OCI-LY7 (cell line): Measurements from ENCODE around the gene RPSA.

Source experiments
- CTCF ChIP-seq: fragments of 200-600 bp; sonication (generic); conservative IDR thresholded peaks from 2 replicates; pipeline ENCODE4 v1.5.1; 2014; ENCODE audit warnings: mild to moderate bottlenecking, antibody characterized with exemption, low read length, moderate library complexity, mixed read lengths
- EZH2phosphoT487 ChIP-seq: fragments of 200-600 bp; sonication (generic); IDR thresholded peaks from 2 replicates; pipeline ENCODE4 v1.6.1; 2018; ENCODE audit warnings: low read depth, borderline replicate concordance, mild to moderate bottlenecking, mixed run types, antibody characterized with exemption, low read length, moderate library complexity, mixed read lengths

GRCh38 chr3:39406368-39407258 lies at the start of gene RPSA:
- TF ChIP-seq CTCF (peak; percentile 65), EZH2phosphoT487 (no peak)
